OCI-LY1 (cell line): ENCODE measurements around the gene ANO8.

Experiments used
- H2AFZ ChIP-seq: fragments of 200-600 bp; sonication (generic), shearing (Covaris generic); 2 replicates; pipeline ENCODE4 v1.6.0; 2014; ENCODE audit warnings: antibody characterized with exemption, mild to moderate bottlenecking, low read length
- H3F3A ChIP-seq: fragments of 200-600 bp; sonication (generic), shearing (Covaris generic); 2 replicates; pipeline ENCODE4 v1.6.0; 2014; ENCODE audit warnings: mild to moderate bottlenecking, antibody characterized with exemption, low read length, moderate library complexity; ENCODE audit not compliant: insufficient read depth
- H3K27ac ChIP-seq: fragments of 200-600 bp; sonication (generic); 2 replicates; pipeline ENCODE4 v1.5.1; 2014; ENCODE audit warnings: low read length, mixed run types, mild to moderate bottlenecking, low read depth; ENCODE audit not compliant: poor library complexity, severe bottlenecking
- H3K27me3 ChIP-seq: fragments of 200-600 bp; sonication (generic); 2 replicates; pipeline ENCODE4 v1.6.0; 2014; ENCODE audit warnings: antibody characterized with exemption, mild to moderate bottlenecking, low read length, moderate library complexity; ENCODE audit not compliant: insufficient read depth
- H3K36me3 ChIP-seq: fragments of 200-600 bp; sonication (generic); 2 replicates; pipeline ENCODE4 v1.6.1; 2014; ENCODE audit warnings: mild to moderate bottlenecking, antibody characterized with exemption, low read length, moderate library complexity, mixed read lengths; ENCODE audit not compliant: insufficient read depth
- H3K4me1 ChIP-seq: fragments of 200-600 bp; sonication (generic); 2 replicates; pipeline ENCODE4 v1.5.1; 2014; ENCODE audit warnings: mild to moderate bottlenecking, low read length, moderate library complexity; ENCODE audit not compliant: insufficient read depth, severe bottlenecking
- H3K4me2 ChIP-seq: fragments of 200-600 bp; sonication (generic), shearing (Covaris generic); 2 replicates; pipeline ENCODE4 v1.6.1; 2014; ENCODE audit warnings: low read length
- H3K4me3 ChIP-seq: fragments of 200-600 bp; sonication (generic); 2 replicates; pipeline ENCODE4 v1.5.1; 2014; ENCODE audit warnings: low read length, low read depth, mild to moderate bottlenecking, mixed read lengths; ENCODE audit not compliant: poor library complexity, severe bottlenecking
- H3K79me2 ChIP-seq: fragments of 200-600 bp; shearing (Covaris generic); 2 replicates; pipeline ENCODE4 v1.6.1; 2016; ENCODE audit warnings: mixed run types, low read length, mixed read lengths; ENCODE audit not compliant: insufficient read depth
- H3K9ac ChIP-seq: fragments of 200-600 bp; sonication (generic), shearing (Covaris generic); 2 replicates; pipeline ENCODE4 v1.6.1; 2014; ENCODE audit warnings: mild to moderate bottlenecking, low read length, mixed read lengths
- H3K9me2 ChIP-seq: fragments of 200-600 bp; sonication (generic), shearing (Covaris generic); 2 replicates; pipeline ENCODE4 v1.6.1; 2014; ENCODE audit warnings: low read depth, mild to moderate bottlenecking, low read length, mixed read lengths
- H3K9me3 ChIP-seq: fragments of 200-600 bp; shearing (Covaris generic); 2 replicates; pipeline ENCODE4 v1.6.1; 2014; ENCODE audit warnings: low read length, mixed read lengths
- H4K20me1 ChIP-seq: fragments of 200-600 bp; sonication (generic), shearing (Covaris generic); 2 replicates; pipeline ENCODE4 v1.6.0; 2016; ENCODE audit warnings: mild to moderate bottlenecking, low read length; ENCODE audit not compliant: insufficient read depth
- CTCF ChIP-seq: fragments of 200-600 bp; sonication (generic), shearing (Covaris generic); IDR thresholded peaks from 2 replicates; pipeline ENCODE4 v1.5.1; 2017; ENCODE audit warnings: mild to moderate bottlenecking, antibody characterized with exemption, low read length, moderate library complexity, mixed read lengths
- EZH2 ChIP-seq: fragments of 200-600 bp; sonication (generic), shearing (Covaris generic); IDR thresholded peaks from 2 replicates; pipeline ENCODE4 v1.8.0; 2017; ENCODE audit warnings: borderline replicate concordance, mixed run types, mild to moderate bottlenecking, antibody characterized with exemption, low read length, moderate library complexity, mixed read lengths

The ANO8 gene

GRCh38 chr19:17286752-17287151 lies 47.9 kb downstream of the ANO8 start:
- no peak overlapping the region for H3K4me2 ChIP-seq
- H3K9me2 ChIP-seq = no peaks in the 10 kb centered on the region
- H2AFZ ChIP-seq = no peak overlapping the region
- H3K27me3 ChIP-seq = no peaks in the 10 kb centered on the region
- no peak overlapping the region for H3K9ac ChIP-seq
- TF ChIP-seq EZH2 (no peak), CTCF (no peak)
- no peak overlapping the region for H3K4me3 ChIP-seq
- peaks cover 8% of the 10 kb centered on the region for H3K4me1 ChIP-seq
- H3K27ac ChIP-seq = no peak overlapping the region
- H3F3A ChIP-seq = peaks cover 3% of the 10 kb centered on the region; the same call in 1 of the 2 replicates
- H4K20me1 ChIP-seq = no peaks in the 10 kb centered on the region
- H3K79me2 ChIP-seq = no peaks in the 10 kb centered on the region
- no peaks in the 10 kb centered on the region for H3K9me3 ChIP-seq
- H3K36me3 ChIP-seq = peaks cover 43% of the 10 kb centered on the region

- Histone ChIP-seq H3F3A (peaks cover 3% of the 10 kb centered on the region; the same call in 1 of the 2 replicates), H3K27me3 (no peaks in the 10 kb centered on the region), H3K4me2 (no peak overlapping the region), H3K9ac (no peak overlapping the region), H4K20me1 (no peaks in the 10 kb centered on the region), H3K4me1 (peaks cover 10% of the 10 kb centered on the region), H3K36me3 (peaks cover 43% of the 10 kb centered on the region), H3K4me3 (no peak overlapping the region), H3K9me2 (no peaks in the 10 kb centered on the region), H3K27ac (no peak overlapping the region), H2AFZ (no peak overlapping the region), H3K79me2 (no peaks in the 10 kb centered on the region), H3K9me3 (no peaks in the 10 kb centered on the region)
- TF ChIP-seq CTCF (no peak), EZH2 (no peak)
Measured at GRCh38 chr19:17286263-17286662, 48.4 kb downstream of the ANO8 start.

GRCh38 chr19:17285415-17286135 lies 49.1 kb downstream of the ANO8 start:
- H3K27me3 ChIP-seq = no peaks in the 10 kb centered on the region
- H3K4me2 ChIP-seq = no peak overlapping the region
- H2AFZ ChIP-seq = no peak overlapping the region
- H4K20me1 ChIP-seq = no peaks in the 10 kb centered on the region
- peaks cover 16% of the 10 kb centered on the region for H3K4me1 ChIP-seq
- H3K9me2 ChIP-seq = no peaks in the 10 kb centered on the region
- no peak overlapping the region for H3K4me3 ChIP-seq
- no peak overlapping the region for H3K9ac ChIP-seq
- peaks cover 3% of the 10 kb centered on the region; the same call in 1 of the 2 replicates for H3F3A ChIP-seq
- H3K9me3 ChIP-seq = no peaks in the 10 kb centered on the region
- no peaks in the 10 kb centered on the region for H3K79me2 ChIP-seq
- peaks cover 43% of the 10 kb centered on the region for H3K36me3 ChIP-seq
- no peak overlapping the region for H3K27ac ChIP-seq
- no peak for TF ChIP-seq CTCF
- TF ChIP-seq EZH2 = no peak
